HG03025 (cell line): ENCODE results near the gene TSPAN1.
"Not testable (repeated sequence)": the region's sequence is repeated elsewhere in the genome, so short reads cannot be mapped to it uniquely, and the experiment has no call there.

Source experiments
- ATAC-seq: cut with Tn5 transposase; IDR thresholded peaks from one replicate; pipeline ENCODE4 v1.9.1; 2021; ENCODE audit warnings: mild to moderate bottlenecking, moderate library complexity; ENCODE audit not compliant: unreplicated experiment, low FRiP score

TSPAN1 gene

DNA sequence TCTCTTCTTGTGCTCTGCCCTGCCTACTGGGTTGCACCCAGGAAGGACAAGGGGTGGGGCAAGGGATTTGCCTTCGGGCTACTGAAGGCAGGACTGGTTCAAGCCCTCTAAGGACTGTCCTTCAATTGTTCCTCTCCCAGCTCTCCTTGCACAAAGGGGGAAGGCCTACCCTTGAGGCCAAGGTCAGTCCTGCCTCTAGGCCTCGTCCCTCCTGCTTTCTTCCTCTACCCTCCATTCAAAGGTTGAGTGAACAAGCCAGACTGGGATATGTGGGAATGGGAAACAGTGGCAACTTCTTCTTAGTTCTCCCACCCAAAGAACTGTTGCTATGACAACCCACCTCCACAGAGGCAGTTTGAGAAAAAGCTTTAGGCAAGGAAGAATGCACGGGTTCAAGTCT, 30.9 kb downstream of the TSPAN1 start:
- ATAC-seq = no peak

DNA sequence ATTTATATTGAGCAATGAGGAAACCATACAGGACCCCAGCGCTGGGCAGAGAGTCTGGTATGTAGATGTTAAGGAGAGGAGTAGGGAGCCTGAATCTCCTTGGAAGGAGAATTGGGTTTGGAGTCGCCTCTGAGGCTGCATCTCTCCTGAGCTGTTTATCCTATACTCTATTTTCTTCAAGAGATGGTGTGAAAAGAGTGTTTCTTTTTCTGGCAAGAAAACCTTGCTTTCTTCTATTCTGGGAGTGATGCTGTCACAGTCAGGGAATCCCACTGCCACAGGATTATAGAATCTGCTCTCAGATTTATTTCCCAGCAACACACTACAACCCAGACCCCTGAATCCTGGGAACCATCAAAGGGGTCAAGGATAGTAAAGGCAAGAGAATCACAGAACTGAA, 31.5 kb downstream of the TSPAN1 start:
- no peak for ATAC-seq

DNA sequence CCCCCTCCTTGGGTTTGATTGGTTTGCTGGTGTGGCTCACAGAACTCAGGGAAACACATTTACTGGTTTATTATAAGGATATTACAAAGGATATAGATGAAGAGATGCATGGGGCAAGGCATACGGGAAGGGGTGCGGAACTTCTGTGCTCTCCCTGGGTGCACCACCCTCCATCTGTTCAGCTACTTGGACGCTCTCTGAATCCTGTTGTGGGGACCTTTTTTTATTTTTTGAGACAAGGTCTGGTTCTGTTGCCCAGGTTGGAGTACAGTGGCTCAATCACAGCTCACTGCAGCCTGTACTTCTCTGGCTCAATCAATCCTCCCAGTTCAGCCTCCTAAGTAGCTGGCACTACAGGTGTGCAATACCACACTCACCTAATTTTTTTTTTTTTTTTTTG, 35.7 kb downstream of the TSPAN1 start:
- ATAC-seq = no peak

DNA sequence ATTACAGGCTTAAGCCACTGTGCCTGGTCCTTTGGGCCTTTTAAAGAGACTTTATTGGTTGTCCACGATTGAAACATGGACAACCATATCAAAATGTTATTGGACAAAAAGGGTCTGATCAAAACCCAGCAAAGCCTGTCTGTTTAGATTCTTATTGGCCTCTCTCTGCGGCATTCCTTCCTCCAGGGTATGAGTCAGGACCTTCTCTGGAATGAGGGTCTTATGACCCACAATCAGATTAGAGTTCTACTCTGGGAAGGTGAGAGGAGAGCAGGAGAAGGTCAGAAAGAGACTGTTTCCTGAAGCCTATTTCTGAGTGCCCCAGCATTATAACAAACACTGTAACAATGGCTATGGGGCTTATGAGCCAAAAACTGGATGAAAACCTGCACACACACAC, 36.2 kb downstream of the TSPAN1 start:
- ATAC-seq = no peak

DNA sequence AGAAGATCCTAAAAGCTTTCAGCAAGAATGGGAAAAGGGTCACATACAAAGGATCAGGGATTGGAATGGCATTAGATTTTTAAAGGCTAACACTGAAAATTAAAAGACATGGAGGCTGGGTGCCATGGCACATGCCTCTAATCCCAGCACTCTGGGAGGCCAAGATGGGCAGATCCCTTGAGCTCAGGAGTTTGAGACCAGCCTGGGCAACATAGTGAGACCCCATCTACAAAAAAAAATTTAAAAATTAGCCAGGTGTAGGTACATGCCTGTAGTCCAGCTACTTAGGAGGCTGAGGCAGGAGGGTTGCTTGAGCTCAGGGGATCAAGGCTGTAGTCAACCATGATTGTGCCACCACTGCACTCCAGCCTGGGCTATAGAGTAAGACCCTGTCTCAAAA, 40.6 kb downstream of the TSPAN1 start:
- no peak for ATAC-seq

DNA sequence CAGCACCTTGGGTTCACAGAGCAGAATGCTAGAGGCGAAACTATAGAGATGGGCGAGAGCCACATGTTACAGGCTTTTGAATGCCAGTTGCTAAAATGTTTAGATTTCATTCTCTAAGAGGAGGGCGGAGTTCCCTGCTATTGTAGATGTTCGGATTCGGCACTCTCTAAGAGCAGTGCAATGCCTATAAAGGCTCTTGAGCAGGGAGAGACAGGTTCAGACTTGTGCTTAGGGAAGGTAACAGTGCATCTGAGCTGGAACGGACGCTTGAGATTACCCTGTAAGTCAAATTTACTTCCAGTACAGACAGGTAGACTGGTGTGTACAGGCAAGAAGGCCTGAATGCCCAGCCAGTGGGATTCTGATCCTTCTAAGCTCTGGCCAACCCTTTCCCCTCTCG, 43.6 kb downstream of the TSPAN1 start:
- no peak for ATAC-seq

DNA sequence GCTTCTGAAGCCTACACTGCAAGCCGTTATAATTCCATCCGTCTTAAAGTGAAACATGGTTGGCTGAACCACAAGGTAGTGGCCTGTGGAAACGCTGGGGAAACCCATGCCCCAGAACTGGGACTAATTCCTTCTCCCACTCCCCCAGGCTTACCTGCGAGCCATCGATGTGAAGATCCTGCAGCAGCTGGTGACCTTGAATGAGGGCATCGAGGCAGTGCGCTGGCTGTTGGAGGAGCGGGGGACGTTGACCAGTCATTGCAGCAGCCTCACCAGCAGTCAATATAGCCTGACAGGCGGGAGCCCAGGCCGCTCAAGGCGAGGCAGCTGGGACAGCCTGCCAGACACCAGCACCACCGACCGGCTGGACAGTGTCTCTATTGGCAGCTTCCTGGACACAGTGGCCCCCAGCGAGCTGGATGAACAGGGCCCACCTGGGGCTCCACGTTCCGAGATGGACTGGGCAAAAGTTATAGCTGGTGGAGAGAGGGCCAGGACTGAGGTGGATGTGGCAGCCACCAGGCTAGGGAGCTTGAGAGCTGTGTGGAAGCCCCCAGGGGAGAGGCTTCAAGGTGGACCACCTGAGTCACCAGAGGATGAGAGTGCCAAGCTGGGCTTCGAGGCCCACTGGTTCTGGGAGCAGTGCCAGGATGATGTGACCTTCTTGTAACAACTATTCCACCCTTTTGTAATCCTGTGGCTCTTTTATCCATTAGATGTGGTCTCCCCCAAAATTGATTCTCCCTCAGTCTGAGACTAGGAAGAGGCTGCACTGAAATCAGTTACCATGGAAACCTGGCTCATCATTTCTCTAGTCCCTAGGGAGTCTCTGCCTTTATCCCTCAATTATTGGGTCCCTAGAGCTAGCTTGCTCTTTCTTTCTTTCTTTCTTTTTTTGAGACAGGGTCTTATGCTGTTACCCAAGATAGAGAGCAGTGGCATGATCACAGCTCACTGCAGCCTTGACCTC, 44.9 kb downstream of the TSPAN1 start:
- ATAC-seq = no peak

DNA sequence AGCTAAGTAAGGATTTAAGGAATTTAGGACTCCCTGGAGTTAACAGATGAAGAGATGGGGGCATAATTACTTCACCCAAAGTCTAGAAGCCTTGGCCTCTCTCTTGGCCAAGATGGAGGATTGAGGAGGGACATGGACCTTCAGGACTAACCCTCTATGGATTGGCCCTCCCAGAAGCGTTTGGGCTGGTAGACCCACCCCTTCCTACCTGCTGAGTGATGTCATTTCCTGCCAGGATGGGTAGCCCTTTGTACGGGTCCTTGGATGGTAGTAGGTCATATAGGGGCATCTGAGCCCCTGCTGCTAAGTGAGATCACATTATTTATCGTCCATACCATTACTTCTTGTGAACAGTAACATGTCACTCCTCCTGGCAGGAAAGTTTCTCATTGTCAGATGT, 45.9 kb downstream of the TSPAN1 start:
- ATAC-seq = no peak

DNA sequence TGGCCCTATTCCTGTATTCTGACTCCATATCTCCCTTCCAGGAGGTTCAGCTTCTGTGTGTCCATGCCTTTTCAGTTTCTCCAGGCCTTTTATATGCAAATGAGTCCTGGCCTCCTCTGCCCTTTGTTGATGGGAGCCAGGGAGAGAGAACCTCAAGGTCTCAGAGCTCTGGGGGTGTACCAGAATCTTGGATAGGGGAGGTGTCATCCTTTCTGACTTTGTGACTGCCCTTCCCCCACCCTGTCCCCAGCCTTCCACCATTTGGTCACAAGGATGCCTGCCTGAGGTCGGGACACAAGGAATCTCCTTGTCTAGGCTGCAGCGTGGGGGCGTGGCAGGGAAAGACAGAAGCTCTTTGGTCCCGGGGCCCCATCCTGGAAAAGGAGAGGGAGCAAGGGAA, 46.9 kb downstream of the TSPAN1 start:
- no peak for ATAC-seq

DNA sequence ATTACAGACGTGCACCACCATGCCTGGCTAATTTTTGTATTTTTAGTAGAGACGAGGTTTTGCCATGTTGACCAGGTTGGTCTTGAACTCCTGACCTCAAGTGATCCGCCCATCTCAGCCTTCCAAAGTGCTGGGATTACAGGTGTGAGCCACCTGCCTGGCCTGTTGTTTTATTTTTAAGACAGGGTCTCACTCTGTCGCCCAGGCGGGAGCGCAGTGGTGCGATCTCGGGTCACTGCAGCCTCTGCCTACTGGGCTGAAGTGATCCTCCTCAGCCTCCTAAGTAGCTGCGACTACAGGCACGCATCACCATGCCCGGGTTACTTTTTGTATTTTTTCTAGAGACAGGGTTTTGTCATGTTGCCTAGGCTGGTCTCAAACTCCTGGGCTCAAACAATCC, 48.2 kb downstream of the TSPAN1 start:
- ATAC-seq = not testable (repeated sequence)

DNA sequence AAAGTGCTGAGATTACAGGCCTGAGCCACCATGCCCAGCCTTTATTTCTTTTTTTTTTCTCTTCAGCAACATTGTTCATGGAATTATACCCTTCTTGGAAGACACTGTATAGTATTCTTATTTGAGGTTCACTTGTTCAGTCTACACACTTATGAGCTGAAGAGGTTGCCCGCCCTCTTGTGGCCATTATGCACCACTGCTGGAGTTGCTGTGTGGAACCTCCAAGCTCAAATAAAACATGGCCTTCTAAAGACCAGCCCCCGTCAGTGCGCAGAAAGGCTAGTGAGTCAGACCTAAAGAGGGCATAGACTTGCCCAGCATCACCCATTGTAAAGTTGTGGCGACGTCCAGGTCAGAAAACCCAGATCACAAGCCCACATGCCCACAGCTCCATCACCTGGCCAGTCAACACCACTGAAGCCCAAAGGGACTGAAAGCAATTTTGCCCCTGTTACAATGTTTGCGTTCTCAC, 48.6 kb downstream of the TSPAN1 start:
- no peak for ATAC-seq

DNA sequence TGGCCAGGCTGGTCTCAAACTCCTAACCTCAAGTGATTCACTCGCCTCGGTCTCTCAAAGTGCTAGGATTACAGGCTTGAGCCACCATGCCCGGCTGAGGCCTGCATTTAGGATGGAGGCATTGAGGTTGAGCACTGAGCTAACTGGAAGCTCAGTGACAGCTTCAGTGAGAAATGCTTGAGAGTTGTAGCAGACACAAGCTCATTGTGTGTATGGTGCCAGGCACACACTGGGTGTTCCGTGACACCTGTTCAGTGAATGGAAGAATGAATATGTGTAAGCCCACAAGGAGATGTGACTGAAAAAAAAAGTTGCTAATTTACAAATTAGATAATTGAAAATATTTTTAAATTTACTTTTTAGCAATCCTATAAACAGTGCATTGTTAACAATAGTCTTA, 50.1 kb downstream of the TSPAN1 start:
- ATAC-seq = no peak

DNA sequence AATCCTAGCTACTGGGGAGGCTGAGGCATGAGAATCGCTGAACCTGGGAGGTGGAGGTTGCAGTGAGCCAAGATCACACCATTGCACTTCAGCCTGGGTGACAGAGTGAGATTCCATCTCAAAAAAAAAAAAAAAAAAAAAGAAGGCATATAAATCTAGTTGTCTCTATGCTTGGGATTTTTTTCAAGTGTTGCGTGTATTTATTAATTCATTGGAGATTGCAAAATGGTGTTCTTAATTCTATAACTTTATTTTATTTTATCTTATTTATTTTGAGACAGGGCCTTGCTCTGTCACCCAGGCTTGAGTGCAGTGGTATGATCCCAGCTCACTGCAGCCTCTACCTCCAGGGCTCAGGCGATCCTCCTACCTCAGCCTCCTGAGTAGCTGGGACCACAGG, 56.3 kb downstream of the TSPAN1 start:
- ATAC-seq = not testable (repeated sequence)
